HepG2 (cell line): ENCODE results near the gene NACC2. TPM values are rescaled to one million over a fixed set of nuclear protein-coding genes. Genes with fewer than 3 reads are reported as not detected.

Experiments
- EP300 ChIP-seq, 3 experiments: sonication (generic) in 1 of 3; formaldehyde crosslinking in 1 of 3; IDR thresholded peaks; 2 replicates each; pipeline versions ENCODE4 v1.5.1 to v1.6.1; 2011 to 2020; ENCODE audit warnings: low read depth in 2 of 3, low read length in 2 of 3, borderline replicate concordance in 1 of 3, improper control_type of control experiment in 1 of 3, mild to moderate bottlenecking in 1 of 3, missing genetic modification reagents in 1 of 3, moderate library complexity in 1 of 3
- NFYB ChIP-seq: sonication (generic); formaldehyde crosslinking; IDR thresholded peaks from 2 replicates; pipeline ENCODE4 v1.4.0; 2020; ENCODE audit warnings: missing genetic modification reagents
- SP5 ChIP-seq: IDR thresholded peaks from 2 replicates; pipeline ENCODE4 v1.6.1; 2016; ENCODE audit warnings: low read depth, borderline replicate concordance
- TP53 ChIP-seq: sonication (generic); formaldehyde crosslinking; conservative IDR thresholded peaks from 2 replicates; pipeline ENCODE4 v1.4.0; 2020; ENCODE audit warnings: missing genetic modification reagents
- YEATS4 ChIP-seq: sonication (generic); formaldehyde crosslinking; IDR thresholded peaks from 2 replicates; pipeline ENCODE4 v1.4.0; 2020; ENCODE audit warnings: missing genetic modification reagents, borderline replicate concordance
- ZNF337 ChIP-seq: sonication (generic); formaldehyde crosslinking; IDR thresholded peaks from 2 replicates; pipeline ENCODE4 v1.5.1; 2020; ENCODE audit warnings: missing genetic modification reagents, low read depth, mild to moderate bottlenecking, borderline replicate concordance
- ZNF484 ChIP-seq: sonication (generic); formaldehyde crosslinking; IDR thresholded peaks from 2 replicates; pipeline ENCODE4 v1.5.1; 2020; ENCODE audit warnings: mild to moderate bottlenecking, low read depth, missing genetic modification reagents, borderline replicate concordance
- ZNF615 ChIP-seq: sonication (generic); formaldehyde crosslinking; IDR thresholded peaks from 2 replicates; pipeline ENCODE4 v1.5.0; 2020; ENCODE audit warnings: mild to moderate bottlenecking, missing genetic modification reagents, borderline replicate concordance
- ZNF772 ChIP-seq: sonication (generic); formaldehyde crosslinking; IDR thresholded peaks from 2 replicates; pipeline ENCODE4 v1.5.0; 2020; ENCODE audit warnings: mild to moderate bottlenecking, missing genetic modification reagents
- ZNF792 ChIP-seq: IDR thresholded peaks from 2 replicates; pipeline ENCODE4 v1.6.1; 2016
- polyA plus RNA-seq, 8 experiments: library from polyadenylated mRNA; depleted of rRNA in 3 of 8; stranded (reverse) in 7 of 8; unstranded in 1 of 8; fragments of >200 nt; fragmentation: Illumina TruSeq in 4 of 8; extraction: Trizol in 4 of 8; gene quantifications; 2 replicates each; pipeline versions ENCODE4 v1.2.1 to v1.2.3, GENCODE V29; 2011 to 2016; ENCODE audit warnings: low read depth in 4 of 8, missing spikeins in 1 of 8, mixed read lengths in 1 of 8; ENCODE audit not compliant: insufficient read depth in 1 of 8
- total RNA-seq, 5 experiments: library from RNA; depleted of rRNA; stranded (reverse); fragments of >200 nt; fragmentation: Illumina TruSeq; extraction: Trizol; gene quantifications; 2 replicates each; pipeline ENCODE4 v1.2.3, GENCODE V29; 2016; ENCODE audit warnings: low read depth in 1 of 5
- TF ChIP-seq, protein P1 (sequence below), 2 experiments: fragments of 450-650 bp in 1 of 2; sonication (generic) in 1 of 2; formaldehyde crosslinking in 1 of 2; IDR thresholded peaks; 2 replicates each; pipeline versions ENCODE4 v1.6.1 to v1.8.0; 2016 to 2022; ENCODE audit warnings: antibody characterized with exemption in 1 of 2, mild to moderate bottlenecking in 1 of 2, missing genetic modification reagents in 1 of 2
- TF ChIP-seq, protein P2 (sequence below): sonication (generic); formaldehyde crosslinking; conservative IDR thresholded peaks from 2 replicates; pipeline ENCODE4 v1.8.0; 2022; ENCODE audit warnings: mild to moderate bottlenecking, moderate library complexity, missing genetic modification reagents
- TF ChIP-seq, protein P3 (sequence below): sonication (generic); formaldehyde crosslinking; conservative IDR thresholded peaks from 2 replicates; pipeline ENCODE4 v1.8.1; 2023; ENCODE audit warnings: missing genetic modification reagents

NACC2 gene
- total and polyA plus RNA-seq, 2 of the 13 experiments (the other 11 are each of a cell fraction or from before 2014, with no cell fraction given) = 5.9 to 12.3 TPM

DNA sequence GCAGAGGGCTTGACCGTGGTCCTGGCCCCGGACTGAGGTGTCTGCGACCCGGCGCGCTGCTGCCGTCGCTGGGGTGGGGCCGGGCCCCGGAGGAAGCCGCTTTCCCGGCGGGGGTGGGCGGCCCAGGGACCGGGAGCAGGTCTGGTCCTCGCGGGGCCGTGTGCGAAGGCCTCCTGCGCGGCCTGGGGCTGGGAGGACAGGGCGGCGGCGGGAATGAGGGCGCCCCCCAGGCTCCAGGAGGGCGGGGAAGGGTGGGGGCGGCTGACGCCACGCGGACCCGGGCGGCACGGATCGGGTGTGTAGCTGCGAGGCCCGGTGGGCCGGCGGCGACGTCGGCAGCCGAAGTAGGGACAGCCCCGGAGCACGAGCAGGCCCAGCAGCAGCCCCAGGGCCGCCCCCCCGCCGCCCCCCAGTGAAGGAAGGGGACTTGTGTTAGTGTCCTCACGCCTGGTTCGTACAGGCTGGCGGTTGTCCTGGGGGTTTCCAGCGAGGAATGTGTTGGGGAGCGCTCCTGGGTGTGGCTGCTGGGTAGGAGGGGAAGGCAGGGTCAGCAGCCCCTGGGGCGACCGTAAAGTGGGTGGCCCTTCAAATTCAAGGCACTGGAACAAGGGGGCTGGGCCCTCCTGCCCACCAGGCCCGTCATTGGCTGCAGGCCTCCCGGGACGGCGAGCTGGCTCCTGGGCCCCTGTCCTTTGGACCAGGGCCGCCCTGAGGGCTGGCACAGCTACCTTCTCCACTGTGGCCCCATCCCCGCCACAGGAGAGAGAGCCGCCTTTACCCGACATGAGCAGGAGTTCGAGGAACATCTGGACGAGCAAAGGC, 24.2 kb upstream of the NACC2 start (continued):
- TF ChIP-seq, protein P1, sequence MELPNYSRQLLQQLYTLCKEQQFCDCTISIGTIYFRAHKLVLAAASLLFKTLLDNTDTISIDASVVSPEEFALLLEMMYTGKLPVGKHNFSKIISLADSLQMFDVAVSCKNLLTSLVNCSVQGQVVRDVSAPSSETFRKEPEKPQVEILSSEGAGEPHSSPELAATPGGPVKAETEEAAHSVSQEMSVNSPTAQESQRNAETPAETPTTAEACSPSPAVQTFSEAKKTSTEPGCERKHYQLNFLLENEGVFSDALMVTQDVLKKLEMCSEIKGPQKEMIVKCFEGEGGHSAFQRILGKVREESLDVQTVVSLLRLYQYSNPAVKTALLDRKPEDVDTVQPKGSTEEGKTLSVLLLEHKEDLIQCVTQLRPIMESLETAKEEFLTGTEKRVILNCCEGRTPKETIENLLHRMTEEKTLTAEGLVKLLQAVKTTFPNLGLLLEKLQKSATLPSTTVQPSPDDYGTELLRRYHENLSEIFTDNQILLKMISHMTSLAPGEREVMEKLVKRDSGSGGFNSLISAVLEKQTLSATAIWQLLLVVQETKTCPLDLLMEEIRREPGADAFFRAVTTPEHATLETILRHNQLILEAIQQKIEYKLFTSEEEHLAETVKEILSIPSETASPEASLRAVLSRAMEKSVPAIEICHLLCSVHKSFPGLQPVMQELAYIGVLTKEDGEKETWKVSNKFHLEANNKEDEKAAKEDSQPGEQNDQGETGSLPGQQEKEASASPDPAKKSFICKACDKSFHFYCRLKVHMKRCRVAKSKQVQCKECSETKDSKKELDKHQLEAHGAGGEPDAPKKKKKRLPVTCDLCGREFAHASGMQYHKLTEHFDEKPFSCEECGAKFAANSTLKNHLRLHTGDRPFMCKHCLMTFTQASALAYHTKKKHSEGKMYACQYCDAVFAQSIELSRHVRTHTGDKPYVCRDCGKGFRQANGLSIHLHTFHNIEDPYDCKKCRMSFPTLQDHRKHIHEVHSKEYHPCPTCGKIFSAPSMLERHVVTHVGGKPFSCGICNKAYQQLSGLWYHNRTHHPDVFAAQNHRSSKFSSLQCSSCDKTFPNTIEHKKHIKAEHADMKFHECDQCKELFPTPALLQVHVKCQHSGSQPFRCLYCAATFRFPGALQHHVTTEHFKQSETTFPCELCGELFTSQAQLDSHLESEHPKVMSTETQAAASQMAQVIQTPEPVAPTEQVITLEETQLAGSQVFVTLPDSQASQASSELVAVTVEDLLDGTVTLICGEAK (IDR thresholded peaks at IDR 0.05) = no peak
- TF ChIP-seq, protein P1 (CRISPR knock-in tag; IDR thresholded peaks at IDR 0.05) = peak; percentile 11; the same call in 1 of the 2 replicates
- TF ChIP-seq NFYB = peak; percentile 69
- TF ChIP-seq, protein P2, sequence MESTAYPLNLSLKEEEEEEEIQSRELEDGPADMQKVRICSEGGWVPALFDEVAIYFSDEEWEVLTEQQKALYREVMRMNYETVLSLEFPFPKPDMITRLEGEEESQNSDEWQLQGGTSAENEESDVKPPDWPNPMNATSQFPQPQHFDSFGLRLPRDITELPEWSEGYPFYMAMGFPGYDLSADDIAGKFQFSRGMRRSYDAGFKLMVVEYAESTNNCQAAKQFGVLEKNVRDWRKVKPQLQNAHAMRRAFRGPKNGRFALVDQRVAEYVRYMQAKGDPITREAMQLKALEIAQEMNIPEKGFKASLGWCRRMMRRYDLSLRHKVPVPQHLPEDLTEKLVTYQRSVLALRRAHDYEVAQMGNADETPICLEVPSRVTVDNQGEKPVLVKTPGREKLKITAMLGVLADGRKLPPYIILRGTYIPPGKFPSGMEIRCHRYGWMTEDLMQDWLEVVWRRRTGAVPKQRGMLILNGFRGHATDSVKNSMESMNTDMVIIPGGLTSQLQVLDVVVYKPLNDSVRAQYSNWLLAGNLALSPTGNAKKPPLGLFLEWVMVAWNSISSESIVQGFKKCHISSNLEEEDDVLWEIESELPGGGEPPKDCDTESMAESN (CRISPR knock-in tag) = peak; percentile 66
- peak; percentile 29; the same call in 1 of the 2 replicates for TF ChIP-seq YEATS4 (CRISPR knock-in tag)
- no peak for TF ChIP-seq ZNF615 (CRISPR knock-in tag)
- TF ChIP-seq, protein P3, sequence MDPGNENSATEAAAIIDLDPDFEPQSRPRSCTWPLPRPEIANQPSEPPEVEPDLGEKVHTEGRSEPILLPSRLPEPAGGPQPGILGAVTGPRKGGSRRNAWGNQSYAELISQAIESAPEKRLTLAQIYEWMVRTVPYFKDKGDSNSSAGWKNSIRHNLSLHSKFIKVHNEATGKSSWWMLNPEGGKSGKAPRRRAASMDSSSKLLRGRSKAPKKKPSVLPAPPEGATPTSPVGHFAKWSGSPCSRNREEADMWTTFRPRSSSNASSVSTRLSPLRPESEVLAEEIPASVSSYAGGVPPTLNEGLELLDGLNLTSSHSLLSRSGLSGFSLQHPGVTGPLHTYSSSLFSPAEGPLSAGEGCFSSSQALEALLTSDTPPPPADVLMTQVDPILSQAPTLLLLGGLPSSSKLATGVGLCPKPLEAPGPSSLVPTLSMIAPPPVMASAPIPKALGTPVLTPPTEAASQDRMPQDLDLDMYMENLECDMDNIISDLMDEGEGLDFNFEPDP (CRISPR knock-in tag) = 0 out of 2 replicates have a peak, but pooled peaks have one; percentile 37
- TF ChIP-seq ZNF337 (CRISPR knock-in tag) = no peak
- TF ChIP-seq ZNF772 = peak; percentile 62
- no peak for TF ChIP-seq TP53 (CRISPR knock-in tag)
- peak; percentile 22; the same call in 1 of the 2 replicates for TF ChIP-seq SP5 (CRISPR knock-in tag)
- 0 out of 2 replicates have a peak, but pooled peaks have one; percentile 45 for TF ChIP-seq ZNF792 (CRISPR knock-in tag)
- no peak for TF ChIP-seq ZNF484
- TF ChIP-seq EP300 (IDR thresholded peaks at IDR 0.05; ENCODE audit: low read depth in 2 of 2, low read length in 2 of 2) = no peak
- peak; percentile 36; the same call in 1 of the 2 replicates for TF ChIP-seq EP300 (CRISPR knock-in tag; IDR thresholded peaks at IDR 0.05; ENCODE audit: borderline replicate concordance)
